Measurements from ENCODE around the gene SIRT4.

Gene SIRT4

GRCh38 chr12:120266180-120266870, 35.8 kb upstream of the SIRT4 start:
- TF ChIP-seq, protein P1, sequence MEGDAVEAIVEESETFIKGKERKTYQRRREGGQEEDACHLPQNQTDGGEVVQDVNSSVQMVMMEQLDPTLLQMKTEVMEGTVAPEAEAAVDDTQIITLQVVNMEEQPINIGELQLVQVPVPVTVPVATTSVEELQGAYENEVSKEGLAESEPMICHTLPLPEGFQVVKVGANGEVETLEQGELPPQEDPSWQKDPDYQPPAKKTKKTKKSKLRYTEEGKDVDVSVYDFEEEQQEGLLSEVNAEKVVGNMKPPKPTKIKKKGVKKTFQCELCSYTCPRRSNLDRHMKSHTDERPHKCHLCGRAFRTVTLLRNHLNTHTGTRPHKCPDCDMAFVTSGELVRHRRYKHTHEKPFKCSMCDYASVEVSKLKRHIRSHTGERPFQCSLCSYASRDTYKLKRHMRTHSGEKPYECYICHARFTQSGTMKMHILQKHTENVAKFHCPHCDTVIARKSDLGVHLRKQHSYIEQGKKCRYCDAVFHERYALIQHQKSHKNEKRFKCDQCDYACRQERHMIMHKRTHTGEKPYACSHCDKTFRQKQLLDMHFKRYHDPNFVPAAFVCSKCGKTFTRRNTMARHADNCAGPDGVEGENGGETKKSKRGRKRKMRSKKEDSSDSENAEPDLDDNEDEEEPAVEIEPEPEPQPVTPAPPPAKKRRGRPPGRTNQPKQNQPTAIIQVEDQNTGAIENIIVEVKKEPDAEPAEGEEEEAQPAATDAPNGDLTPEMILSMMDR (IDR thresholded peaks at IDR 0.05; ENCODE audit: borderline replicate concordance, insufficient read depth, low read depth, low read length): no peak
- no peak overlapping the region for H3K4me3 ChIP-seq (ENCODE audit: low read depth, low read length)

DNA sequence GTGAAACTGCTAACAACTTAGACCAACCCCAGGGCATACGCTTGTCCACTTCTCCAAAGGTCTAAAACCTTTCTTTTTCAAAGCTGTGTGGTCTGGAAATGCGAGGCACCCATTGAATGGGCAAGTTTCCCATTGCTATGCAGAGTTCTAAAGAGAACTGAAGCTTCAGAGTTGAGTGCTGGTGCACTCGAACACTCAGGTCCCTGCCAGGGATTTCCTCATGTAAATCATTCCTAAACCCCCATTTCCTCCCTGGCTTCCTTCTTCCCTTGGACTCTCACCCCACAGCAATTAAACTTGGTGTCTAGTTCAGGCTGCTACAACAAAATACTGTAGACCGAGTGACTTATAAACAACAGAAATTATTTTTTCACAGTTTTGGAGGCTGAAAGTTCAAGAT, 34.4 kb upstream of the SIRT4 start:
- TF ChIP-seq, protein P1 (IDR thresholded peaks at IDR 0.05; ENCODE audit: borderline replicate concordance, insufficient read depth, low read depth, low read length): no peak
- no peak overlapping the region for H3K4me3 ChIP-seq (ENCODE audit: low read depth, low read length)

GRCh38 chr12:120276734-120277133, 25.4 kb upstream of the SIRT4 start:
- H3K4me3 ChIP-seq (ENCODE audit: low read depth, low read length): no peak overlapping the region
- TF ChIP-seq, protein P1 (IDR thresholded peaks at IDR 0.05; ENCODE audit: borderline replicate concordance, insufficient read depth, low read depth, low read length): no peak

DNA sequence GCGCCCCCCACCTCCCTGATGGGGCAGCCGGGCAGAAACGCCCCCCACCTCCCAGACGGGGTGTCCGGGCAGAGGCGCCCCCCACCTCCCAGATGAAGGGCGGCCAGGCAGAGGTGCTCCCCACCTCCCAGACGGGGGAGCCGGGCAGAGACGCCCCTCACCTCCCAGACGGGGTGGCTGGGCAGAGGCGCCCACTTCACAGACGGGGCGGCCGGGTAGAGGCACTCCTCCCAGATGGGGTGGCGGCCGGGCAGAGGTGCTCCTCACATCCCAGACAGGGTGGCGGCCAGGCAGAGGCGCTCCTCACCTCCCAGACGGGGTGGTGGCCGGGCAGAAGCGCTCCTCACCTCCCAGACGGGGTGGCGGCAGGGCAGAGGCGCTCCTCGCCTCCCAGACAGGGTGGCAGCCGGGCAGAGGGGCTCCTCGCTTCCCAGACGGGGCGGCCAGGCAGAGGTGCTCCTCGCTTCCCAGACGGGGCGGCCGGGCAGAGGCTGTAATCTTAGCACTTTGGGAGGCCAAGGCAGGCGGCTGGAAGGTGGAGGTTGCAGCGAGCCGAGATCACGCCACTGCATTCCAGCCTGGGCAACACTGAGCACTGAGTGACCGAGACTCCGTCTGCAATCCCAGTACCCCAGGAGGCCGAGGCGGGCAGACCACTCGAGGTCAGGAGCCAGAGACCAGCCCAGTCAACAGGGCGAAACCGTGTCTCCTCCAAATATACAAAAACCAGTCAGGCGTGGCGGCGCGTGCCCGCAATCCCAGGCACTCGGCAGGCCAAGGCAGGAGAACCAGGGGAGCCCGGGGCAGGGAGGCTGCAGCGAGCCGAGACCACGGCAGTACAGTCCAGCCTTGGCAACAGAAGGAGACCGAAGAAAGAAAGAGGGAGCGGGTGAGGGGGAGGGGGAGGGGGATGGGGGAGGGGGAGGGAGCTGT, 23.7 kb upstream of the SIRT4 start:
- TF ChIP-seq, protein P1 (IDR thresholded peaks at IDR 0.05; ENCODE audit: borderline replicate concordance, insufficient read depth, low read depth, low read length): no peak
- no peak overlapping the region for H3K4me3 ChIP-seq (ENCODE audit: low read depth, low read length)

GRCh38 chr12:120283318-120283717, 18.8 kb upstream of the SIRT4 start:
- no peak overlapping the region for H3K4me3 ChIP-seq (ENCODE audit: low read depth, low read length)
- TF ChIP-seq, protein P1 (IDR thresholded peaks at IDR 0.05; ENCODE audit: borderline replicate concordance, insufficient read depth, low read depth, low read length): no peak

GRCh38 chr12:120284381-120284780, 17.7 kb upstream of the SIRT4 start:
- TF ChIP-seq, protein P1 (IDR thresholded peaks at IDR 0.05; ENCODE audit: borderline replicate concordance, insufficient read depth, low read depth, low read length): no peak
- no peak overlapping the region for H3K4me3 ChIP-seq (ENCODE audit: low read depth, low read length)
